ENCODE measurements around the gene GDPD5.

GDPD5 gene

GRCh38 chr11:75510004-75510722, 15.6 kb downstream of the GDPD5 start:
- no peaks in the 10 kb centered on the region for H3K36me3 ChIP-seq (ENCODE audit: low read length)
- no peaks in the 10 kb centered on the region for H3F3A ChIP-seq (ENCODE audit: insufficient read depth)
- TF ChIP-seq CTCF (IDR thresholded peaks at IDR 0.05; ENCODE audit: insufficient read depth, low read length, poor library complexity, severe bottlenecking), result no peak
- no peak for TF ChIP-seq EZH2phosphoT487 (conservative IDR thresholded peaks at IDR 0.05; ENCODE audit: low read length)
- H3K27ac ChIP-seq (ENCODE audit: low read depth, low read length), result no peak overlapping the region
- no peaks in the 10 kb centered on the region for H3K79me2 ChIP-seq (ENCODE audit: insufficient read depth, low read length)
- H3K9ac ChIP-seq (ENCODE audit: low read length), result no peak overlapping the region
- H2AFZ ChIP-seq (ENCODE audit: low read depth, low read length, severe bottlenecking), result no peak overlapping the region
- no peaks in the 10 kb centered on the region for H3K9me3 ChIP-seq (ENCODE audit: insufficient read depth, low read length)
- H3K9me2 ChIP-seq (replicated peaks; ENCODE audit: insufficient read depth, low read length), result no peaks in the 10 kb centered on the region
- H3K4me3 ChIP-seq (ENCODE audit: insufficient read depth, low read length, poor library complexity, severe bottlenecking), result no peak overlapping the region
- no peak overlapping the region for H3K4me2 ChIP-seq (ENCODE audit: low read depth, low read length, poor library complexity, severe bottlenecking)
- no peaks in the 10 kb centered on the region for H3K27me3 ChIP-seq (ENCODE audit: low read length)
- no peaks in the 10 kb centered on the region for H4K20me1 ChIP-seq (ENCODE audit: low read depth, low read length)

- H3K27ac ChIP-seq (ENCODE audit: low read depth, low read length), result no peak overlapping the region
These were observed 16.6 kb downstream of the GDPD5 start for GRCh38 chr11:75509020-75509720.

GRCh38 chr11:75508051-75508561, 17.6 kb downstream of the GDPD5 start:
- TF ChIP-seq EZH2phosphoT487 (conservative IDR thresholded peaks at IDR 0.05; ENCODE audit: low read length) (no peak), CTCF (IDR thresholded peaks at IDR 0.05; ENCODE audit: insufficient read depth, low read length, poor library complexity, severe bottlenecking) (no peak)
- no peak overlapping the region for H3K9ac ChIP-seq (ENCODE audit: low read length)
- no peak overlapping the region for H3K4me3 ChIP-seq (ENCODE audit: insufficient read depth, low read length, poor library complexity, severe bottlenecking)
- no peaks in the 10 kb centered on the region for H3K9me2 ChIP-seq (replicated peaks; ENCODE audit: insufficient read depth, low read length)
- H3K27ac ChIP-seq (ENCODE audit: low read depth, low read length), result no peak overlapping the region
- no peaks in the 10 kb centered on the region for H3K9me3 ChIP-seq (ENCODE audit: insufficient read depth, low read length)
- no peaks in the 10 kb centered on the region for H3K36me3 ChIP-seq (ENCODE audit: low read length)
- no peaks in the 10 kb centered on the region for H3K79me2 ChIP-seq (ENCODE audit: insufficient read depth, low read length)
- no peak overlapping the region for H3K4me2 ChIP-seq (ENCODE audit: low read depth, low read length, poor library complexity, severe bottlenecking)
- no peaks in the 10 kb centered on the region for H4K20me1 ChIP-seq (ENCODE audit: low read depth, low read length)
- no peak overlapping the region for H2AFZ ChIP-seq (ENCODE audit: low read depth, low read length, severe bottlenecking)
- no peaks in the 10 kb centered on the region for H3K27me3 ChIP-seq (ENCODE audit: low read length)
- H3F3A ChIP-seq (ENCODE audit: insufficient read depth), result no peaks in the 10 kb centered on the region

More at GRCh38 chr11:75509020-75509720, 16.6 kb downstream of the GDPD5 start:
- H4K20me1 ChIP-seq (ENCODE audit: low read depth, low read length), result no peaks in the 10 kb centered on the region
- no peaks in the 10 kb centered on the region for H3K9me2 ChIP-seq (replicated peaks; ENCODE audit: insufficient read depth, low read length)
- H3K27me3 ChIP-seq (ENCODE audit: low read length), result no peaks in the 10 kb centered on the region
- TF ChIP-seq EZH2phosphoT487 (conservative IDR thresholded peaks at IDR 0.05; ENCODE audit: low read length), result no peak
- TF ChIP-seq CTCF (IDR thresholded peaks at IDR 0.05; ENCODE audit: insufficient read depth, low read length, poor library complexity, severe bottlenecking), result no peak
- no peak overlapping the region for H3K4me2 ChIP-seq (ENCODE audit: low read depth, low read length, poor library complexity, severe bottlenecking)
- H3K36me3 ChIP-seq (ENCODE audit: low read length), result no peaks in the 10 kb centered on the region
- H3K9ac ChIP-seq (ENCODE audit: low read length), result no peak overlapping the region
- H3F3A ChIP-seq (ENCODE audit: insufficient read depth), result no peaks in the 10 kb centered on the region
- no peaks in the 10 kb centered on the region for H3K9me3 ChIP-seq (ENCODE audit: insufficient read depth, low read length)
- H3K4me3 ChIP-seq (ENCODE audit: insufficient read depth, low read length, poor library complexity, severe bottlenecking), result no peak overlapping the region
- H2AFZ ChIP-seq (ENCODE audit: low read depth, low read length, severe bottlenecking), result no peak overlapping the region
- H3K79me2 ChIP-seq (ENCODE audit: insufficient read depth, low read length), result no peaks in the 10 kb centered on the region
